Left lung (tissue), 10 donors: ENCODE measurements around the gene MOCS1. TPM values are rescaled to one million over a fixed set of nuclear protein-coding genes. Genes with fewer than 3 reads are reported as not detected.
"Not testable (repeated sequence)": the region's sequence is repeated elsewhere in the genome, so short reads cannot be mapped to it uniquely, and the experiment has no call there.

ENCODE experiments used
- ATAC-seq: fragments of 200-7000 bp; cut with Tn5 transposase; one replicate; pipeline ENCODE4 v1.9.1; 2020; ENCODE audit warnings: moderate library complexity
- DNase-seq, 4 donors: peaks; one replicate each; pipeline ENCODE4 v3.0.0-alpha.2; 2013 to 2020
- H3K27ac ChIP-seq, 2 donors: fragments of 200-600 bp; sonication (generic) in 1 of 2; one replicate each; pipeline versions ENCODE4 v1.5.0 to v1.8.0; 2020 to 2021
- H3K27me3 ChIP-seq, 2 donors: fragments of 200-600 bp; sonication (generic) in 1 of 2; one replicate each; pipeline versions ENCODE4 v1.5.0 to v1.8.0; 2020 to 2021
- H3K36me3 ChIP-seq, 2 donors: fragments of 200-600 bp; sonication (generic) in 1 of 2; one replicate each; pipeline versions ENCODE4 v1.5.0 to v1.8.0; 2020 to 2021
- H3K4me1 ChIP-seq, 2 donors: fragments of 200-600 bp; one replicate each; pipeline ENCODE4 v1.8.0; 2021
- H3K4me3 ChIP-seq, 2 donors: fragments of 200-600 bp; sonication (generic) in 1 of 2; one replicate each; pipeline versions ENCODE4 v1.5.0 to v1.8.0; 2020 to 2021; ENCODE audit warnings: mild to moderate bottlenecking in 1 of 2
- H3K9me3 ChIP-seq, 2 donors: fragments of 200-600 bp; sonication (generic) in 1 of 2; one replicate each; pipeline versions ENCODE4 v1.5.0 to v1.8.0; 2020 to 2021
- CTCF ChIP-seq, 2 donors: fragments of 200-600 bp; sonication (generic) in 1 of 2; IDR thresholded peaks; one replicate each; pipeline versions ENCODE4 v1.5.0 to v1.8.0; 2021; ENCODE audit warnings: antibody characterized with exemption in 2 of 2
- intact Hi-C, 2 donors: fragments of 100-400 bp; cut with DNase I; formaldehyde crosslinking; loops; one replicate each; pipeline versions ENCODE4 v1.11.2 to v1.14.2; 2022
- polyA plus RNA-seq, 6 donors: library from polyadenylated mRNA; unstranded; fragments of 120-200 nt; gene quantifications; one replicate each; pipeline ENCODE4 v1.2.1, GENCODE V29; 2013; ENCODE audit not compliant: insufficient read length in 6 of 6
- total RNA-seq, 2 donors: library from RNA; stranded (reverse); fragmentation: NEBNext Ultra II Directional; extraction: Animal tissue kit (Norgen Biotek cat#: 25700); gene quantifications; one replicate each; pipeline ENCODE4 v1.2.1, GENCODE V29; 2021
- donor health status: DM: no; HTN: yes; CAD: no.
- donor health status: DM: no; HTN: no; CAD: no.

MOCS1 gene
- total and polyA plus RNA-seq, 8 donors = 18.0 to 29.0 (median 23.2) TPM

- Histone ChIP-seq H3K27ac (no peak overlapping the region), H3K9me3 (no peaks in the 10 kb centered on the region), H3K4me1 (peaks cover 0 to 7% of the 10 kb centered on the region in 2 donors), H3K27me3 (no peaks in the 10 kb centered on the region), H3K4me3 (no peak overlapping the region), H3K36me3 (no peaks in the 10 kb centered on the region)
- ATAC-seq (peak; percentile 88), DNase-seq (peak in 1 of 4 donors; percentile 63)
- peak; percentile 22 to 46 for TF ChIP-seq CTCF (IDR thresholded peaks at IDR 0.05)
- intact Hi-C loops = no loop called here
Measured at GRCh38 chr6:39980839-39981580, 46.7 kb upstream of the MOCS1 start.

- H3K27me3 ChIP-seq = no peaks in the 10 kb centered on the region
- H3K27ac ChIP-seq = peak overlapping the region in 1 of 2 donors; percentile 37
- H3K36me3 ChIP-seq = no peaks in the 10 kb centered on the region
- TF ChIP-seq CTCF (IDR thresholded peaks at IDR 0.05) = no peak
- H3K4me3 ChIP-seq = no peak overlapping the region
- no peaks in the 10 kb centered on the region for H3K9me3 ChIP-seq
- DNase-seq = peak in 1 of 4 donors; percentile 17
- ATAC-seq = peak; percentile 32
- intact Hi-C loops = no loop called here
- peaks cover 0 to 7% of the 10 kb centered on the region in 2 donors for H3K4me1 ChIP-seq
Measured at GRCh38 chr6:39979461-39980328, 45.4 kb upstream of the MOCS1 start.

- Histone ChIP-seq H3K27ac (no peak overlapping the region), H3K9me3 (no peaks in the 10 kb centered on the region), H3K36me3 (no peaks in the 10 kb centered on the region), H3K4me3 (no peak overlapping the region), H3K4me1 (peaks cover 0 to 7% of the 10 kb centered on the region in 2 donors), H3K27me3 (no peaks in the 10 kb centered on the region)
- no peak for TF ChIP-seq CTCF (IDR thresholded peaks at IDR 0.05)
- intact Hi-C loops = no loop called here
- ATAC-seq = no peak
- DNase-seq = no peak
Measured at GRCh38 chr6:39978240-39978639, 44.0 kb upstream of the MOCS1 start.

GRCh38 chr6:39973661-39974060, 39.4 kb upstream of the MOCS1 start:
- H3K9me3 ChIP-seq = no peaks in the 10 kb centered on the region
- TF ChIP-seq CTCF (IDR thresholded peaks at IDR 0.05) = no peak

GRCh38 chr6:39972717-39973116, 38.5 kb upstream of the MOCS1 start:
- H3K36me3 ChIP-seq, H3K4me3 ChIP-seq, H3K4me1 ChIP-seq, DNase-seq, H3K27me3 ChIP-seq, H3K9me3 ChIP-seq, H3K27ac ChIP-seq, intact Hi-C loops, ATAC-seq: not testable (repeated sequence)

More at GRCh38 chr6:39973661-39974060, 39.4 kb upstream of the MOCS1 start:
- Histone ChIP-seq H3K4me1 (no peaks in the 10 kb centered on the region), H3K27me3 (no peaks in the 10 kb centered on the region), H3K27ac (no peak overlapping the region), H3K36me3 (no peaks in the 10 kb centered on the region), H3K4me3 (no peak overlapping the region)
- DNase-seq = no peak
- intact Hi-C loops = no loop called here
- no peak for ATAC-seq

GRCh38 chr6:39971131-39971530, 36.9 kb upstream of the MOCS1 start:
- H3K9me3 ChIP-seq, H3K27me3 ChIP-seq, H3K4me1 ChIP-seq, H3K27ac ChIP-seq, DNase-seq, H3K36me3 ChIP-seq, ATAC-seq, intact Hi-C loops, H3K4me3 ChIP-seq: not testable (repeated sequence)
